22Rv1 (cell line): ENCODE measurements around the gene S100A12.

Experiments
- ZFX ChIP-seq: fragments of 450-650 bp; IDR thresholded peaks from 2 replicates; pipeline ENCODE4 v1.6.1; 2017; ENCODE audit warnings: antibody characterized with exemption, borderline replicate concordance
- TF ChIP-seq, protein P1 (sequence below): fragments of 450-650 bp; IDR thresholded peaks from 2 replicates; pipeline ENCODE4 v1.5.1; 2017; ENCODE audit warnings: mild to moderate bottlenecking

DNA sequence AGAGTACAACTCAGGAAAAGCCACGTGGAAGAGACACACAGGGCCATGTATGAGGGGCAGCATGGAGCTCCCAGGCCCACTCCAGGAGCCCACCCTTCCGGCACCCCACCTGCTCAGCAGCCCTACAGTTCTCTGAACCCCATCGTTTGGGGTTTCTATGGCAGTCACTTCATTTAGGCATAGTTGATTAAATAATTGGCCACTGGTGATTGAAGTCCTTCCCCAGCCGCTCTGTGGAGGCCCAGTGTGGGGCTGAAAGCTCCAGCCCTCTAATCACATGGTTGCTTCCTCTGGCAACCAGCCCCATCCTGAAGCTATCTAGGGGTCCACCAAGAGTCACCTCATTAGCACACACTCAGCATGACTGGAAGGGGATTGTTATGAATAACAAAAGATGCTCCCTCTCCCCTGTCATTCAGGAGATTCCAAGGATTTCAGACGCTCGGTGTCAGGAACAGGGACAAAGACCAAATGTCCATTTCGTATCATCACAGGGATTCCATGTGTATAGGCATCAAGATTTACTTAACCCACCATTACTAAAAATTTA, 28.7 kb upstream of the S100A12 start:
- TF ChIP-seq, protein P1, sequence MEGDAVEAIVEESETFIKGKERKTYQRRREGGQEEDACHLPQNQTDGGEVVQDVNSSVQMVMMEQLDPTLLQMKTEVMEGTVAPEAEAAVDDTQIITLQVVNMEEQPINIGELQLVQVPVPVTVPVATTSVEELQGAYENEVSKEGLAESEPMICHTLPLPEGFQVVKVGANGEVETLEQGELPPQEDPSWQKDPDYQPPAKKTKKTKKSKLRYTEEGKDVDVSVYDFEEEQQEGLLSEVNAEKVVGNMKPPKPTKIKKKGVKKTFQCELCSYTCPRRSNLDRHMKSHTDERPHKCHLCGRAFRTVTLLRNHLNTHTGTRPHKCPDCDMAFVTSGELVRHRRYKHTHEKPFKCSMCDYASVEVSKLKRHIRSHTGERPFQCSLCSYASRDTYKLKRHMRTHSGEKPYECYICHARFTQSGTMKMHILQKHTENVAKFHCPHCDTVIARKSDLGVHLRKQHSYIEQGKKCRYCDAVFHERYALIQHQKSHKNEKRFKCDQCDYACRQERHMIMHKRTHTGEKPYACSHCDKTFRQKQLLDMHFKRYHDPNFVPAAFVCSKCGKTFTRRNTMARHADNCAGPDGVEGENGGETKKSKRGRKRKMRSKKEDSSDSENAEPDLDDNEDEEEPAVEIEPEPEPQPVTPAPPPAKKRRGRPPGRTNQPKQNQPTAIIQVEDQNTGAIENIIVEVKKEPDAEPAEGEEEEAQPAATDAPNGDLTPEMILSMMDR, result no peak
- no peak for TF ChIP-seq ZFX
